K562 (cell line): ENCODE data around the gene PIK3C2G. TPM values are rescaled to one million over a fixed set of nuclear protein-coding genes. Genes with fewer than 3 reads are reported as not detected.

Experiments used
- ATAC-seq: fragments of 200-7000 bp; cut with Tn5 transposase; 3 replicates; pipeline ENCODE4 v1.9.1; 2020; ENCODE audit warnings: moderate library complexity
- BruUV-seq: library from RNA; stranded (reverse); fragments of 400-500 nt; replicated peaks from 2 replicates; lab custom pipeline; 2021; lab: Mats Ljungman, UMichigan
- CTCF ChIA-PET: fragments of 300-600 bp; formaldehyde crosslinking; extraction: SDS; loops from one replicate; lab custom pipeline; 2021; ENCODE audit warnings: low intra/inter-chr PET ratio; lab: Yijun Ruan, JAX
- POLR2A ChIA-PET: fragments of 300-600, 350-650 bp; sonication (Branson Sonifier 250); formaldehyde crosslinking; extraction: SDS; loops from one replicate; lab custom pipeline; 2021; ENCODE audit warnings: antibody characterized with exemption, inconsistent platforms; lab: Yijun Ruan, JAX
- DNase-seq, 4 experiments: peaks; one replicate each; pipeline versions ENCODE4 v3.0.0 to v3.0.0-alpha.2; 2011 to 2018; ENCODE audit warnings: low spot score in 3 of 4, mixed read lengths in 3 of 4; ENCODE audit errors: extremely low read depth in 1 of 4
- FAIRE-seq: peaks from 2 replicates; lab custom pipeline; 2011; peaks lifted over from hg19 to GRCh38; lab: Jason Lieb, UNC
- H2AFZ ChIP-seq: 2 replicates; pipeline ENCODE4 v1.6.0; 2011; ENCODE audit warnings: low read depth, low read length, control low read depth, inconsistent platforms
- H3K27ac ChIP-seq: fragments of 200-600 bp; 3 replicates; pipeline ENCODE4 v1.8.0; 2011; ENCODE audit warnings: low read depth, mild to moderate bottlenecking, control low read depth, inconsistent platforms, low read length, moderate library complexity, mixed read lengths; ENCODE audit errors: extremely low read depth
- H3K27me3 ChIP-seq, 2 experiments: fragments of 300-600 bp in 1 of 2; 2 replicates in 1 of 2; 3 replicates in 1 of 2; pipeline versions ENCODE4 v1.6.0 to v1.8.0; 2011; ENCODE audit warnings: inconsistent platforms in 2 of 2, low read length in 2 of 2, mild to moderate bottlenecking in 1 of 2, mixed read lengths in 1 of 2, moderate library complexity in 1 of 2; ENCODE audit not compliant: control insufficient read depth in 2 of 2, insufficient read depth in 2 of 2
- H3K36me3 ChIP-seq: fragments of 300-600 bp; 3 replicates; pipeline ENCODE4 v1.8.0; 2011; ENCODE audit warnings: mild to moderate bottlenecking, low read length, inconsistent platforms; ENCODE audit not compliant: control insufficient read depth, insufficient read depth
- H3K4me1 ChIP-seq, 2 experiments: fragments of 200-600 bp in 1 of 2; replicated peaks in 1 of 2; 2 replicates in 1 of 2; 3 replicates in 1 of 2; pipeline versions ENCODE4 v1.5.1 to v1.8.0; 2011; ENCODE audit warnings: inconsistent platforms in 2 of 2, low read length in 2 of 2, mild to moderate bottlenecking in 1 of 2, mixed read lengths in 1 of 2, moderate library complexity in 1 of 2; ENCODE audit not compliant: control insufficient read depth in 2 of 2, insufficient read depth in 2 of 2
- H3K4me2 ChIP-seq: 2 replicates; pipeline ENCODE4 v1.6.1; 2011; ENCODE audit warnings: low read length, control low read depth, inconsistent platforms, mixed read lengths; ENCODE audit not compliant: insufficient read depth
- H3K4me3 ChIP-seq: fragments of 200-600 bp; sonication (generic), shearing (Covaris generic); 2 replicates; pipeline ENCODE4 v1.5.1; 2016; ENCODE audit warnings: control low read depth, inconsistent platforms
- H3K79me2 ChIP-seq: fragments of 200-600 bp; 3 replicates; pipeline ENCODE4 v1.8.0; 2011; ENCODE audit warnings: low read length, inconsistent platforms; ENCODE audit not compliant: control insufficient read depth, insufficient read depth
- H3K9ac ChIP-seq, 2 experiments: 2 replicates each; pipeline versions ENCODE4 v1.6.0 to v1.6.1; 2011; ENCODE audit warnings: low read depth in 2 of 2, low read length in 2 of 2, control low read depth in 1 of 2, inconsistent platforms in 1 of 2, mild to moderate bottlenecking in 1 of 2, mixed read lengths in 1 of 2; ENCODE audit not compliant: insufficient read depth in 1 of 2
- H3K9me1 ChIP-seq: one replicate; pipeline ENCODE4 v1.6.0; 2011; ENCODE audit warnings: inconsistent platforms, mild to moderate bottlenecking, low read length, moderate library complexity; ENCODE audit not compliant: control insufficient read depth, insufficient read depth
- H3K9me3 ChIP-seq: replicated peaks from 2 replicates; pipeline ENCODE4 v1.5.1; 2011; ENCODE audit warnings: low read depth, low read length, inconsistent platforms; ENCODE audit not compliant: control insufficient read depth, insufficient read depth
- H4K20me1 ChIP-seq: replicated peaks from 2 replicates; pipeline ENCODE4 v1.6.1; 2011; ENCODE audit warnings: low read length, inconsistent platforms, mixed read lengths; ENCODE audit not compliant: control insufficient read depth, insufficient read depth
- BHLHE40 ChIP-seq: IDR thresholded peaks from 2 replicates; pipeline ENCODE4 v1.6.1; 2011; ENCODE audit warnings: low read length, improper control_type of control experiment
- ELF1 ChIP-seq: fragments of 200-800 bp; sonication (Bioruptor generic); IDR thresholded peaks from 2 replicates; pipeline ENCODE4 v1.6.1; 2016; ENCODE audit warnings: missing genetic modification characterization, missing compliant biosample characterization
- KLF16 ChIP-seq: IDR thresholded peaks from 2 replicates; pipeline ENCODE4 v1.6.1; 2016; ENCODE audit warnings: antibody characterized with exemption
- L3MBTL2 ChIP-seq: fragments of 450-650 bp; IDR thresholded peaks from 2 replicates; pipeline ENCODE4 v1.6.1; 2016; ENCODE audit warnings: mild to moderate bottlenecking, moderate library complexity
- MBD2 ChIP-seq: sonication (generic); IDR thresholded peaks from 2 replicates; pipeline ENCODE4 v1.6.1; 2016; ENCODE audit warnings: low read depth, borderline replicate concordance
- MCM7 ChIP-seq, 2 experiments: fragments of 450-650 bp; IDR thresholded peaks; 2 replicates each; pipeline ENCODE4 v1.6.1; 2016 to 2018
- NFE2 ChIP-seq: IDR thresholded peaks from 2 replicates; pipeline ENCODE4 v1.6.1; 2014; ENCODE audit warnings: antibody characterized with exemption, low read depth
- NFYB ChIP-seq: IDR thresholded peaks from 2 replicates; pipeline ENCODE4 v1.6.1; 2011; ENCODE audit warnings: mild to moderate bottlenecking, moderate library complexity; ENCODE audit not compliant: insufficient read length; ENCODE audit errors: extremely low read depth
- NR2F6 ChIP-seq: fragments of 450-650 bp; formaldehyde crosslinking; IDR thresholded peaks from 2 replicates; pipeline ENCODE4 v1.4.0; 2020; ENCODE audit warnings: mild to moderate bottlenecking
- RBBP5 ChIP-seq: fragments of 200-600 bp; sonication (generic); IDR thresholded peaks from 2 replicates; pipeline ENCODE4 v1.6.1; 2012; ENCODE audit warnings: borderline replicate concordance, mild to moderate bottlenecking, low read length, control low read depth, inconsistent platforms; ENCODE audit not compliant: insufficient read depth, poor library complexity, severe bottlenecking
- RBM14 ChIP-seq: fragments of 200-400 bp; formaldehyde crosslinking; IDR thresholded peaks from 2 replicates; pipeline ENCODE4 v1.6.1; 2018; ENCODE audit warnings: low read depth, mild to moderate bottlenecking, low read length, moderate library complexity, borderline replicate concordance; ENCODE audit not compliant: insufficient read depth
- SREBF2 ChIP-seq: sonication (generic); formaldehyde crosslinking; IDR thresholded peaks from 2 replicates; pipeline ENCODE4 v1.4.0; 2020; ENCODE audit warnings: mild to moderate bottlenecking, missing genetic modification reagents
- TFAP4 ChIP-seq: sonication (generic); formaldehyde crosslinking; IDR thresholded peaks from 2 replicates; pipeline ENCODE4 v1.8.0; 2022; ENCODE audit warnings: missing genetic modification reagents, mild to moderate bottlenecking, moderate library complexity, borderline replicate concordance
- WGBS: fragments of 100-300 bp; shearing (Covaris generic); methylation state at CpG from one replicate; pipeline ENCODE4 v1.1.6; 2016; ENCODE audit warnings: low coverage, mixed read lengths; ENCODE audit not compliant: insufficient coverage; ENCODE audit errors: missing lambda C conversion rate; 5-methylcytosine and 5-hydroxymethylcytosine counted together
- in situ Hi-C: fragments of 300-500 bp; cut with MboI; formaldehyde crosslinking; loops from 4 replicates; pipeline ENCODE4 v1.15.0; 2018; ENCODE audit warnings: inconsistent platforms, mixed read lengths
- intact Hi-C: fragments of 100-400 bp; cut with micrococcal nuclease; formaldehyde crosslinking; loops from 2 replicates; pipeline ENCODE4 v1.14.2; 2022
- polyA plus RNA-seq, 8 experiments: library from polyadenylated mRNA; depleted of rRNA in 4 of 8; stranded (reverse) in 5 of 8; unstranded in 3 of 8; fragments of >200 nt; fragmentation: Nextera tagmentation in 2 of 8; fragmentation: Illumina TruSeq in 1 of 8; extraction: Ambion mirVana in 2 of 8; extraction: Trizol in 1 of 8; gene quantifications; 2 replicates each; pipeline versions ENCODE4 v1.2.1 to v1.2.3, GENCODE V29; 2011 to 2014; ENCODE audit warnings: inconsistent platforms in 1 of 8, missing spikeins in 1 of 8
- total RNA-seq, 7 experiments: library from RNA; depleted of rRNA in 6 of 7; stranded (reverse); fragments of >200 nt in 6 of 7; fragmentation: Illumina TruSeq in 2 of 7; extraction: Trizol in 2 of 7; gene quantifications; 2 replicates each; pipeline versions ENCODE4 v1.2.1 to v1.2.3, GENCODE V29; 2011 to 2021; ENCODE audit warnings: low replicate concordance in 1 of 7
- TF ChIP-seq, protein P1 (sequence below): fragments of 250-450 bp; sonication (Bioruptor Pico); IDR thresholded peaks from 2 replicates; pipeline ENCODE4 v1.6.1; 2021; ENCODE audit warnings: mild to moderate bottlenecking
- TF ChIP-seq, protein P2 (sequence below): fragments of 450-650 bp; IDR thresholded peaks from 2 replicates; pipeline ENCODE4 v1.6.1; 2016; ENCODE audit warnings: antibody characterized with exemption
- TF ChIP-seq, protein P3 (sequence below), 2 experiments: fragments of 450-650 bp; conservative IDR thresholded peaks; 2 replicates each; pipeline ENCODE4 v1.6.1; 2017; ENCODE audit warnings: mild to moderate bottlenecking in 2 of 2, moderate library complexity in 2 of 2
- TF ChIP-seq, protein P4 (sequence below): sonication (generic); formaldehyde crosslinking; IDR thresholded peaks from 2 replicates; pipeline ENCODE4 v1.8.0; 2022; ENCODE audit warnings: mild to moderate bottlenecking, missing genetic modification reagents, borderline replicate concordance

The PIK3C2G gene
- total and polyA plus RNA-seq, 9 of the 15 experiments (the other 6 are each of a cell fraction or from before 2014, with no cell fraction given) = not detected

DNA sequence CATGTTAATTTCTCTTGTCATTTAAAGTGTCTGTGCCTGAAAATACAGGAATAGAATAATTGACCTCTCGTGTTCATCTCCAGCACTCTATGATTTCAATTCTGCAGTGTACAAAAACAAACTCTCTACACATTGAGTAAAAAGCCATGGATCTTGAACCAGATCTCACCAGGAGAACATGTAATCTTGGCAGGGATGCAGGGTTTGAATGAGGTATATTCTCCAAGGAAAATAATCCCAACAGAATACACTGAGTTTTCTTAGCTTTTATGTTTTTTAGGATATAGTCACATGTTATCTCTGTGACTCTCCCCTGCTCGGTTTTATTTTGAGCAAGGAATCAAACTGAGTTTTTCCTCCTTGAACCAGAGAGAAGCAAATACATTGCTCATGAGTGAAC lies 224.7 kb downstream of the PIK3C2G start:
- 10% methylated on average over 2 of the region's 2 CpGs for WGBS
- POLR2A ChIA-PET = no interaction called here
- Histone ChIP-seq H3K4me1 (no peaks in the 10 kb centered on the region), H2AFZ (no peak overlapping the region), H3K9me1 (no peaks in the 10 kb centered on the region), H3K9ac (no peak overlapping the region), H3K4me3 (no peak overlapping the region), H3K36me3 (no peaks in the 10 kb centered on the region), H3K9me3 (no peaks in the 10 kb centered on the region), H3K79me2 (no peaks in the 10 kb centered on the region), H3K27me3 (no peaks in the 10 kb centered on the region), H4K20me1 (no peaks in the 10 kb centered on the region), H3K4me2 (no peak overlapping the region), H3K27ac (no peak overlapping the region)
- in situ Hi-C loops = no loop called here
- FAIRE-seq (no peak), ATAC-seq (no peak), DNase-seq (no peak)
- no peak for TF ChIP-seq RBM14
- no peak for TF ChIP-seq NFE2
- no peak for TF ChIP-seq L3MBTL2
- TF ChIP-seq, protein P1, sequence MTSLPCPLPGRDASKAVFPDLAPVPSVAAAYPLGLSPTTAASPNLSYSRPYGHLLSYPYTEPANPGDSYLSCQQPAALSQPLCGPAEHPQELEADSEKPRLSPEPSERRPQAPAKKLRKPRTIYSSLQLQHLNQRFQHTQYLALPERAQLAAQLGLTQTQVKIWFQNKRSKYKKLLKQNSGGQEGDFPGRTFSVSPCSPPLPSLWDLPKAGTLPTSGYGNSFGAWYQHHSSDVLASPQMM (CRISPR knock-in tag) = no peak
- no peak for TF ChIP-seq MCM7 (IDR thresholded peaks at IDR 0.05)
- no peak for TF ChIP-seq NR2F6
- TF ChIP-seq BHLHE40 = no peak
- TF ChIP-seq KLF16 = no peak
- TF ChIP-seq NFYB = no peak
- TF ChIP-seq, protein P2, sequence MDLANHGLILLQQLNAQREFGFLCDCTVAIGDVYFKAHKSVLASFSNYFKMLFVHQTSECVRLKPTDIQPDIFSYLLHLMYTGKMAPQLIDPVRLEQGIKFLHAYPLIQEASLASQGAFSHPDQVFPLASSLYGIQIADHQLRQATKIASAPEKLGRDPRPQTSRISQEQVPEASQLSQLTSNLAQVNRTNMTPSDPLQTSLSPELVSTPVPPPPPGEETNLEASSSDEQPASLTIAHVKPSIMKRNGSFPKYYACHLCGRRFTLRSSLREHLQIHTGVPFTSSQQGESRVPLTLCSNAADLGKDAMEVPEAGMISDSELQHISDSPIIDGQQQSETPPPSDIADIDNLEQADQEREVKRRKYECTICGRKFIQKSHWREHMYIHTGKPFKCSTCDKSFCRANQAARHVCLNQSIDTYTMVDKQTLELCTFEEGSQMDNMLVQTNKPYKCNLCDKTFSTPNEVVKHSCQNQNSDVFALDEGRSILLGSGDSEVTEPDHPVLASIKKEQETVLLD = no peak
- TF ChIP-seq, protein P3, sequence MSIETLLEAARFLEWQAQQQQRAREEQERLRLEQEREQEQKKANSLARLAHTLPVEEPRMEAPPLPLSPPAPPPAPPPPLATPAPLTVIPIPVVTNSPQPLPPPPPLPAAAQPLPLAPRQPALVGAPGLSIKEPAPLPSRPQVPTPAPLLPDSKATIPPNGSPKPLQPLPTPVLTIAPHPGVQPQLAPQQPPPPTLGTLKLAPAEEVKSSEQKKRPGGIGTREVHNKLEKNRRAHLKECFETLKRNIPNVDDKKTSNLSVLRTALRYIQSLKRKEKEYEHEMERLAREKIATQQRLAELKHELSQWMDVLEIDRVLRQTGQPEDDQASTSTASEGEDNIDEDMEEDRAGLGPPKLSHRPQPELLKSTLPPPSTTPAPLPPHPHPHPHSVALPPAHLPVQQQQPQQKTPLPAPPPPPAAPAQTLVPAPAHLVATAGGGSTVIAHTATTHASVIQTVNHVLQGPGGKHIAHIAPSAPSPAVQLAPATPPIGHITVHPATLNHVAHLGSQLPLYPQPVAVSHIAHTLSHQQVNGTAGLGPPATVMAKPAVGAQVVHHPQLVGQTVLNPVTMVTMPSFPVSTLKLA (conservative IDR thresholded peaks at IDR 0.05) = no peak
- no peak for TF ChIP-seq RBBP5
- no peak for TF ChIP-seq TFAP4 (CRISPR knock-in tag)
- TF ChIP-seq ELF1 (tag) = no peak
- TF ChIP-seq MBD2 = no peak
- TF ChIP-seq SREBF2 (CRISPR knock-in tag) = no peak
- TF ChIP-seq, protein P4, sequence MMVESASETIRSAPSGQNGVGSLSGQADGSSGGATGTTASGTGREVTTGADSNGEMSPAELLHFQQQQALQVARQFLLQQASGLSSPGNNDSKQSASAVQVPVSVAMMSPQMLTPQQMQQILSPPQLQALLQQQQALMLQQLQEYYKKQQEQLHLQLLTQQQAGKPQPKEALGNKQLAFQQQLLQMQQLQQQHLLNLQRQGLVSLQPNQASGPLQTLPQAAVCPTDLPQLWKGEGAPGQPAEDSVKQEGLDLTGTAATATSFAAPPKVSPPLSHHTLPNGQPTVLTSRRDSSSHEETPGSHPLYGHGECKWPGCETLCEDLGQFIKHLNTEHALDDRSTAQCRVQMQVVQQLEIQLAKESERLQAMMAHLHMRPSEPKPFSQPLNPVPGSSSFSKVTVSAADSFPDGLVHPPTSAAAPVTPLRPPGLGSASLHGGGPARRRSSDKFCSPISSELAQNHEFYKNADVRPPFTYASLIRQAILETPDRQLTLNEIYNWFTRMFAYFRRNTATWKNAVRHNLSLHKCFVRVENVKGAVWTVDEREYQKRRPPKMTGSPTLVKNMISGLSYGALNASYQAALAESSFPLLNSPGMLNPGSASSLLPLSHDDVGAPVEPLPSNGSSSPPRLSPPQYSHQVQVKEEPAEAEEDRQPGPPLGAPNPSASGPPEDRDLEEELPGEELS (CRISPR knock-in tag) = no peak
- CTCF ChIA-PET = no interaction called here
- BruUV-seq = no TSS peak
- intact Hi-C loops = no loop called here
